HG02759 (cell line): ENCODE results near the gene IL36A.

Source experiments
- ATAC-seq: cut with Tn5 transposase; IDR thresholded peaks from one replicate; pipeline ENCODE4 v1.9.1; 2021; ENCODE audit warnings: mild to moderate bottlenecking, moderate library complexity; ENCODE audit not compliant: unreplicated experiment

IL36A gene

DNA sequence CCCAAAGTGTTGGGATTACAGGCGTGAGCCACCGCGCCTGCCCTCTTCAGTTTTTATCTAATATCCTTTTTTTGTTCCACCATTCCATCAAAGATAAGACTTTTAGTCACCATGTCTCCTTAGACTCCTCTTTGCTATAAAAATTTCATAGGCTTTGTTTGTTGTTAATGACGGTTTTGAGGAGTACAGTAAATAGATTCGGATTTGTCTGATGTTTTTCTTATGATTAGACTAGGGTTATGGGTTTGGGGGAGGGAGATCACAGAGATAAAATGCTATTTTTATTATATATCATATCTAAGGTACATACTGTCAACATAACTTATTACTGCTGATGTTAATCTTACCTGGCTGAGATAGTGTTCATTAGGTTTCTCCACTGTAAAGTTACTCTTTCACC, 41.2 kb downstream of the IL36A start:
- ATAC-seq: no peak

DNA sequence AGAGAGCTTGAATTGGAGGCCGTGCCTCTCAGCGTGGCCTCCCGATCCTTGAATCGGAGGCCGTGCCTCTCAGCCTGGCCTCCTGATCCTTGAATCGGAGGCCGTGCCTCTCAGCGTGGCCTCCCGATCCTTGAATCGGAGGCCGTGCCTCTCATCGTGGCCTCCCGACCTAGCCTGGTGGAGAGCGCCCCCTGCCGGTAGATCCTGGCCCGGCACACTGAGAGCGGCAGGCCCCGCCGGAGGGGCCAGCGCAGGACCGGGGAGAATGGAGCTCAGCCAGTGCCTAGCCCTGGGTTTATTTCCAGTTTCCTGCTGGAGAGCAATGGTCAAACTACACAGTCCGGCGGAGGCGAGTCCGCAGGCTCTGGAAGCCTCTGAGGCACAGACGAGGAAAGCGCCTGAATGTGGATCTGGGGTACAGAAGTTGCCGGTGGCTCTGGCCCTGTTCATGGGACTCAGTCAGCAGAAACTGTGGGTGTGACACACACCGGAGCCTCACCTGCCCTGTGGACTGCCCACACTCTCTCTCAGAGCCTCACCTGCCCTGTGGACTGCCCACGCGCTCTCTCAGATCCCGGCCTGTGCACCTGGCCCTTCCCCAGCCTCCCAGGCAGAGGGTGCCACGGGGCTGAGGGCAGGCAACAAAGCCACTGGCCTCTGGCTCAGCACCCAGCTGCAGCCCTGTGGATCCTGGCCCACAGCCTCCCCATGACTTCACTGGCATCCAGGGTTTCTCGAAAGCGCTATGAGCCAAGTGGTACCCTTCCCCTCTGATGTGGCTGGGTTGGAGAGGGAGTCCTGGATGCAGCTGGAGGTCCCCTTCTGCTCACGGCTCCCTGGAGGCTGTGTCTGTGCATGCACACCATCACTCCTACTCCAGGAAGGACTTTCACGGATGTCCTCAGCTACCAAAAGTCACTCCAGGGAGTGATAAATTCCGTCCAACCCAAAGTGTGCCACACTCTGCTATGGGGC, 45.9 kb downstream of the IL36A start:
- ATAC-seq: no peak

GRCh38 chr2:113052396-113052917, 47.2 kb downstream of the IL36A start, which contains the start of gene IL36B:
Gene IL36B (minus strand): TSS chr2:113052867.
- no peak for ATAC-seq

DNA sequence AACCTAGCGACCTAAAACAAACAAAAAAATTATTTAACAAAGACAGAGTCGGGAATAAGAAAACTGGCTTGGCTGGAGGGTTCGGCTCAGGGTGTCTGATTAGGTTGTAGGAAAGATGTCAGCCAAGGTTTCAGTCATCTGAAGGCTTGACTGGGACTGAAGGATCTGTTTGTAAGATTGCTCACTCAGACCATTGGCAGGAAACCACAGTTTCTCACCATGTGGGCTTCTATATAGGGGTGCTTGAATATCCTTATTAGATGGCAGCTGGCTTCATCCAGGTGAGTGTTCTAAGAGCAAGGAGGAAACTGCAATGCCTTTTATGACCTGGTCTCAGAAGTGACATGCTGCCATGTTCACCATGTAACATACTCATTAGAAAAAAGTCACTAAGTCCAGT, 48.4 kb downstream of the IL36A start:
- no peak for ATAC-seq

DNA sequence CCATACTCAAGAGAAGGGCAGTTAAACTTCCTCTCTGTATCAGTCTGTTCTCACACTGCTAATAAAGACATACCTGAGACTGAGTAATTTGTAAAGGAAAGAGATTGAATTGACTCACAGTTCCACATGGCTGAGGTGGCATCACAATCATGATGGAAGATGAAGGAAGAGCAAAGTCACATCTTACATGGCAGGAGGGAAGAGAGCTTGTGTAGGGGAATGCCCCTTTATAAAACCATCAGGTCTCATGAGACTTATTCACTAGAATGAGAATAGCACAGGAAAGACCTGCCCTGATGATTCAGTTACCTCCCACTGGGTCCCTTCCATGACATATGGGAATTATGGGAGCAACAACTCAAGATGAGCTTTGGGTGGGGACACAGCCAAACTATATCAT, 48.8 kb downstream of the IL36A start:
- no peak for ATAC-seq

- no peak for ATAC-seq
Observed at GRCh38 chr2:113056521-113056920, 51.3 kb downstream of the IL36A start.

GRCh38 chr2:113057117-113057516, 51.9 kb downstream of the IL36A start:
- ATAC-seq: no peak
